HepG2 (cell line): ENCODE data around the gene TOR4A.

Experiments
- BHLHE40 ChIP-seq: IDR thresholded peaks from 2 replicates; pipeline ENCODE4 v1.6.1; 2011; ENCODE audit warnings: low read length, improper control_type of control experiment
- HNF1A ChIP-seq, 2 experiments: sonication (generic) in 1 of 2; formaldehyde crosslinking in 1 of 2; IDR thresholded peaks; 2 replicates each; pipeline versions ENCODE4 v1.4.0 to v1.6.1; 2016 to 2020; ENCODE audit warnings: borderline replicate concordance in 1 of 2, low read depth in 1 of 2, mild to moderate bottlenecking in 1 of 2, missing genetic modification reagents in 1 of 2
- RXRB ChIP-seq: IDR thresholded peaks from 2 replicates; pipeline ENCODE4 v1.6.1; 2016; ENCODE audit warnings: borderline replicate concordance, missing genetic modification reagents, missing compliant biosample characterization
- SIN3A ChIP-seq: IDR thresholded peaks from 2 replicates; pipeline ENCODE4 v1.6.1; 2011; ENCODE audit warnings: low read depth, mild to moderate bottlenecking, control low read depth, low read length, borderline replicate concordance
- ZNF136 ChIP-seq: sonication (generic); formaldehyde crosslinking; IDR thresholded peaks from 2 replicates; pipeline ENCODE4 v1.8.1; 2022; ENCODE audit warnings: low read depth, mild to moderate bottlenecking, moderate library complexity, missing genetic modification reagents
- ZNF530 ChIP-seq: sonication (generic); formaldehyde crosslinking; IDR thresholded peaks from 2 replicates; pipeline ENCODE4 v1.5.0; 2020; ENCODE audit warnings: low read depth, mild to moderate bottlenecking, missing genetic modification reagents
- TF ChIP-seq, protein P1 (sequence below): sonication (generic); formaldehyde crosslinking; IDR thresholded peaks from 2 replicates; pipeline ENCODE4 v1.5.0; 2020; ENCODE audit warnings: mild to moderate bottlenecking, missing genetic modification reagents, moderate library complexity

DNA sequence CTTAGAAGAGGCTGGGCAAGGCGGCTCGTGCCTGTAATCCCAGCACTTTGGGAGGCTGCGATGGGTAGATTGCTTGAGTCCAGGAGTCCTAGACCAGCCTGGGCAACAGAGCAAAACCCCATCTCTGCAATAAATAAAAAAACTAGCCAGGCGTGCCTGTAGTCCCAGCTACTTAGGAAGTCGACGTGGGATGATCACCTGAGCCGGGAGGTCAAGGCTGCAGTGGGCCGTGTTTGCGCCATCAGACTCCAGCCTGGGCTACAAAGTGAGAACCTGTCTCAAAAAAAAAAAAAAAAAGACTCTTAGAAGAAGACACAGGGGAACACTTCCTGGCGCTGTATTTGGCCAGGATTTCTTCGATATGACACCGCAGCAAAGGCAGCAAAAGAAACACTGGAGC, 48.3 kb downstream of the TOR4A start:
- no peak for TF ChIP-seq HNF1A (IDR thresholded peaks at IDR 0.05; ENCODE audit: low read depth)
- TF ChIP-seq HNF1A (CRISPR knock-in tag; IDR thresholded peaks at IDR 0.05; ENCODE audit: borderline replicate concordance) = no peak
- TF ChIP-seq RXRB = no peak
- no peak for TF ChIP-seq ZNF530 (CRISPR knock-in tag)
- TF ChIP-seq BHLHE40 = no peak
- TF ChIP-seq, protein P1, sequence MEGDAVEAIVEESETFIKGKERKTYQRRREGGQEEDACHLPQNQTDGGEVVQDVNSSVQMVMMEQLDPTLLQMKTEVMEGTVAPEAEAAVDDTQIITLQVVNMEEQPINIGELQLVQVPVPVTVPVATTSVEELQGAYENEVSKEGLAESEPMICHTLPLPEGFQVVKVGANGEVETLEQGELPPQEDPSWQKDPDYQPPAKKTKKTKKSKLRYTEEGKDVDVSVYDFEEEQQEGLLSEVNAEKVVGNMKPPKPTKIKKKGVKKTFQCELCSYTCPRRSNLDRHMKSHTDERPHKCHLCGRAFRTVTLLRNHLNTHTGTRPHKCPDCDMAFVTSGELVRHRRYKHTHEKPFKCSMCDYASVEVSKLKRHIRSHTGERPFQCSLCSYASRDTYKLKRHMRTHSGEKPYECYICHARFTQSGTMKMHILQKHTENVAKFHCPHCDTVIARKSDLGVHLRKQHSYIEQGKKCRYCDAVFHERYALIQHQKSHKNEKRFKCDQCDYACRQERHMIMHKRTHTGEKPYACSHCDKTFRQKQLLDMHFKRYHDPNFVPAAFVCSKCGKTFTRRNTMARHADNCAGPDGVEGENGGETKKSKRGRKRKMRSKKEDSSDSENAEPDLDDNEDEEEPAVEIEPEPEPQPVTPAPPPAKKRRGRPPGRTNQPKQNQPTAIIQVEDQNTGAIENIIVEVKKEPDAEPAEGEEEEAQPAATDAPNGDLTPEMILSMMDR = no peak
- TF ChIP-seq ZNF136 = no peak
- TF ChIP-seq SIN3A = no peak
